IMR-90 (cell line): ENCODE measurements around the gene TRIM27. TPM values are rescaled to one million over a fixed set of nuclear protein-coding genes. Genes with fewer than 3 reads are reported as not detected.

Experiments
- ATAC-seq: fragments of 200-7000 bp; cut with Tn5 transposase; 2 replicates; pipeline ENCODE4 v1.9.1; 2020; ENCODE audit warnings: low read depth, mild to moderate bottlenecking, moderate library complexity
- BruUV-seq: library from RNA; stranded (reverse); fragments of 400-500 nt; replicated peaks from 2 replicates; lab custom pipeline; 2021; lab: Mats Ljungman, UMichigan
- CTCF ChIA-PET: fragments of 300-600 bp; formaldehyde crosslinking; extraction: SDS; loops from one replicate; lab custom pipeline; 2021; ENCODE audit warnings: antibody characterized with exemption; lab: Yijun Ruan, JAX
- POLR2A ChIA-PET: fragments of 300-600 bp; sonication (Branson Sonifier 250); formaldehyde crosslinking; loops from one replicate; lab custom pipeline; 2022; ENCODE audit warnings: antibody characterized with exemption; ENCODE audit not compliant: unreplicated experiment; lab: Charles Lee
- DNase-seq: peaks from one replicate; pipeline ENCODE4 v3.0.0; 2013
- H2AFZ ChIP-seq: replicated peaks from 2 replicates; pipeline ENCODE3; 2013; ENCODE audit warnings: low read length, mild to moderate bottlenecking; ENCODE audit not compliant: poor library complexity
- H2AK5ac ChIP-seq: 2 replicates; pipeline ENCODE4 v1.6.1; 2013; ENCODE audit warnings: low read depth, low read length, inconsistent platforms
- H2AK9ac ChIP-seq: replicated peaks from 2 replicates; pipeline ENCODE3; 2013; ENCODE audit warnings: mild to moderate bottlenecking, low read depth, low read length, moderate library complexity; ENCODE audit not compliant: poor library complexity
- H2BK120ac ChIP-seq: 2 replicates; pipeline ENCODE4 v1.6.1; 2013; ENCODE audit warnings: low read depth, low read length, inconsistent platforms
- H2BK15ac ChIP-seq: 3 replicates; pipeline ENCODE4 v1.6.1; 2013; ENCODE audit warnings: low read depth, low read length, inconsistent platforms
- H2BK20ac ChIP-seq: 2 replicates; pipeline ENCODE4 v1.6.1; 2013; ENCODE audit warnings: low read depth, mild to moderate bottlenecking, inconsistent platforms, low read length, moderate library complexity
- H2BK5ac ChIP-seq: 2 replicates; pipeline ENCODE4 v1.6.1; 2013; ENCODE audit warnings: mild to moderate bottlenecking, low read depth, low read length, inconsistent platforms; ENCODE audit not compliant: poor library complexity, severe bottlenecking
- H3K14ac ChIP-seq: replicated peaks from 2 replicates; pipeline ENCODE4 v1.6.1; 2013; ENCODE audit warnings: low read depth, low read length, inconsistent platforms
- H3K18ac ChIP-seq: 2 replicates; pipeline ENCODE4 v1.6.1; 2013; ENCODE audit warnings: low read depth, low read length, control low read depth
- H3K23ac ChIP-seq: 2 replicates; pipeline ENCODE4 v1.6.1; 2013; ENCODE audit warnings: low read depth, low read length, inconsistent platforms
- H3K27ac ChIP-seq: 2 replicates; pipeline ENCODE4 v1.5.1; 2013; ENCODE audit warnings: mild to moderate bottlenecking, control low read depth, low read length; ENCODE audit not compliant: insufficient read depth
- H3K27me3 ChIP-seq: 2 replicates; pipeline ENCODE4 v1.6.1; 2013; ENCODE audit warnings: low read length; ENCODE audit not compliant: control insufficient read depth, insufficient read depth
- H3K36me3 ChIP-seq: 2 replicates; pipeline ENCODE4 v1.6.1; 2013; ENCODE audit warnings: low read length, mixed read lengths; ENCODE audit not compliant: control insufficient read depth, insufficient read depth
- H3K4ac ChIP-seq: 2 replicates; pipeline ENCODE4 v1.6.1; 2013; ENCODE audit warnings: low read depth, low read length, inconsistent platforms
- H3K4me1 ChIP-seq: 2 replicates; pipeline ENCODE4 v1.6.1; 2013; ENCODE audit warnings: low read length, mixed read lengths; ENCODE audit not compliant: control insufficient read depth, insufficient read depth
- H3K4me2 ChIP-seq: 2 replicates; pipeline ENCODE4 v1.6.1; 2013; ENCODE audit warnings: low read depth, mild to moderate bottlenecking, control low read depth, low read length, moderate library complexity
- H3K4me3 ChIP-seq: 2 replicates; pipeline ENCODE4 v1.5.1; 2013; ENCODE audit warnings: low read depth, mild to moderate bottlenecking, control low read depth, low read length, moderate library complexity; ENCODE audit not compliant: insufficient read depth
- H3K56ac ChIP-seq: 2 replicates; pipeline ENCODE4 v1.6.1; 2013; ENCODE audit warnings: low read length, inconsistent platforms; ENCODE audit not compliant: insufficient read depth; ENCODE audit errors: extremely low read depth
- H3K79me1 ChIP-seq, 2 experiments: 2 replicates each; pipeline ENCODE4 v1.6.1; 2013; ENCODE audit warnings: low read length in 2 of 2, inconsistent platforms in 1 of 2, low read depth in 1 of 2
- H3K9ac ChIP-seq: 2 replicates; pipeline ENCODE4 v1.6.1; 2013; ENCODE audit warnings: low read depth, low read length, control low read depth
- H3K9me1 ChIP-seq: 2 replicates; pipeline ENCODE4 v1.6.1; 2013; ENCODE audit warnings: low read length, inconsistent platforms; ENCODE audit not compliant: insufficient read depth
- H3K9me3 ChIP-seq: 2 replicates; pipeline ENCODE4 v1.6.1; 2013; ENCODE audit warnings: low read length; ENCODE audit not compliant: control insufficient read depth, insufficient read depth
- H4K20me1 ChIP-seq: 2 replicates; pipeline ENCODE4 v1.6.1; 2013; ENCODE audit warnings: low read length, inconsistent platforms; ENCODE audit not compliant: insufficient read depth
- H4K5ac ChIP-seq: 2 replicates; pipeline ENCODE4 v1.6.1; 2013; ENCODE audit warnings: mild to moderate bottlenecking, low read depth, low read length, control low read depth
- H4K8ac ChIP-seq, 2 experiments: 2 replicates each; pipeline ENCODE4 v1.6.1; 2013; ENCODE audit warnings: low read depth in 2 of 2, low read length in 2 of 2, control low read depth in 1 of 2, inconsistent platforms in 1 of 2
- H4K91ac ChIP-seq: 2 replicates; pipeline ENCODE4 v1.6.1; 2013; ENCODE audit warnings: low read depth, low read length, inconsistent platforms; ENCODE audit not compliant: insufficient read depth
- BHLHE40 ChIP-seq: fragments of 150-350 bp; IDR thresholded peaks from 2 replicates; pipeline ENCODE4 v1.6.1; 2016; ENCODE audit warnings: mild to moderate bottlenecking, low read depth, low read length
- CEBPB ChIP-seq: IDR thresholded peaks from 2 replicates; pipeline ENCODE4 v1.6.1; 2012; ENCODE audit warnings: low read depth, low read length, improper control_type of control experiment
- CHD1 ChIP-seq: IDR thresholded peaks from 2 replicates; pipeline ENCODE4 v1.6.1; 2012; ENCODE audit warnings: low read depth, low read length, improper control_type of control experiment
- FOS ChIP-seq: fragments of 150-350 bp; IDR thresholded peaks from 2 replicates; pipeline ENCODE4 v1.6.1; 2016; ENCODE audit warnings: low read depth, low read length
- MAFK ChIP-seq: IDR thresholded peaks from 2 replicates; pipeline ENCODE4 v1.6.1; 2012; ENCODE audit warnings: low read depth, low read length, improper control_type of control experiment
- MAZ ChIP-seq: IDR thresholded peaks from 2 replicates; pipeline ENCODE4 v1.6.1; 2012; ENCODE audit warnings: low read depth, mild to moderate bottlenecking, low read length, improper control_type of control experiment, moderate library complexity, borderline replicate concordance
- MXI1 ChIP-seq: IDR thresholded peaks from 2 replicates; pipeline ENCODE4 v1.6.1; 2012; ENCODE audit warnings: low read depth, mild to moderate bottlenecking, low read length, moderate library complexity, borderline replicate concordance
- NFE2L2 ChIP-seq: fragments of 150-350 bp; IDR thresholded peaks from 2 replicates; pipeline ENCODE4 v1.6.1; 2016; ENCODE audit warnings: low read depth, mild to moderate bottlenecking, low read length
- POLR2A ChIP-seq: IDR thresholded peaks from 2 replicates; pipeline ENCODE4 v1.6.1; 2012; ENCODE audit warnings: mild to moderate bottlenecking, low read depth, low read length
- RAD21 ChIP-seq: IDR thresholded peaks from 2 replicates; pipeline ENCODE4 v1.6.1; 2012; ENCODE audit warnings: low read length, improper control_type of control experiment
- RCOR1 ChIP-seq: IDR thresholded peaks from 2 replicates; pipeline ENCODE4 v1.6.1; 2012; ENCODE audit warnings: mild to moderate bottlenecking, low read length, improper control_type of control experiment; ENCODE audit not compliant: insufficient replicate concordance
- RFX5 ChIP-seq: IDR thresholded peaks from 2 replicates; pipeline ENCODE4 v1.8.0; 2012; ENCODE audit warnings: low read depth, mild to moderate bottlenecking, low read length, moderate library complexity
- SMC3 ChIP-seq: fragments of 150-350 bp; IDR thresholded peaks from 2 replicates; pipeline ENCODE4 v1.6.1; 2016; ENCODE audit warnings: low read depth, mild to moderate bottlenecking, antibody characterized with exemption, low read length, moderate library complexity
- WGBS, 2 experiments: methylation state at CpG; one replicate each; pipeline versions ENCODE4 v1.1.5 to v1.1.7; 2013; ENCODE audit warnings: missing lambda C conversion rate in 2 of 2; ENCODE audit not compliant: insufficient read length in 1 of 2; ENCODE audit errors: extremely low coverage in 2 of 2; 5-methylcytosine and 5-hydroxymethylcytosine counted together
- dilution Hi-C: fragments of 300-500 bp; cut with HindIII; formaldehyde crosslinking; loops from one replicate; pipeline ENCODE4 v1.14.3; 2018; ENCODE audit warnings: low sequenced_read_pairs; ENCODE audit not compliant: unreplicated experiment
- in situ Hi-C: fragments of 300-500 bp; cut with MboI; formaldehyde crosslinking; loops from 3 replicates; pipeline ENCODE4 v1.14.3; 2019; ENCODE audit warnings: low sequenced_read_pairs, inconsistent platforms, mixed read lengths
- intact Hi-C: fragments of 100-400 bp; cut with micrococcal nuclease; formaldehyde crosslinking; loops from 2 replicates; pipeline ENCODE4 v1.10.0; 2022
- polyA plus RNA-seq, 3 experiments: library from polyadenylated mRNA; depleted of rRNA; stranded (reverse); fragments of >200 nt; gene quantifications; 2 replicates each; pipeline ENCODE4 v1.2.3, GENCODE V29; 2012; ENCODE audit warnings: low replicate concordance in 1 of 3
- total RNA-seq: library from RNA; depleted of rRNA; stranded (reverse); fragments of >200 nt; gene quantifications from 2 replicates; pipeline ENCODE4 v1.2.3, GENCODE V29; 2012
- TF ChIP-seq, protein P1 (sequence below): fragments of 150-350 bp; IDR thresholded peaks from 2 replicates; pipeline ENCODE4 v1.6.1; 2016; ENCODE audit warnings: low read depth, mild to moderate bottlenecking, low read length, moderate library complexity, borderline replicate concordance
- TF ChIP-seq, protein P2 (sequence below): conservative IDR thresholded peaks from 2 replicates; pipeline ENCODE4 v1.5.1; 2012; ENCODE audit warnings: mild to moderate bottlenecking, low read depth, low read length, improper control_type of control experiment
- TF ChIP-seq, protein P3 (sequence below): fragments of 150-350 bp; IDR thresholded peaks from 2 replicates; pipeline ENCODE4 v1.6.1; 2017; ENCODE audit warnings: mild to moderate bottlenecking, antibody characterized with exemption, low read length, low read depth

TRIM27 gene
- total and polyA plus RNA-seq, 2 of the 4 experiments (the other 2 are of a cell fraction), result 44.4 to 48.0 TPM

DNA sequence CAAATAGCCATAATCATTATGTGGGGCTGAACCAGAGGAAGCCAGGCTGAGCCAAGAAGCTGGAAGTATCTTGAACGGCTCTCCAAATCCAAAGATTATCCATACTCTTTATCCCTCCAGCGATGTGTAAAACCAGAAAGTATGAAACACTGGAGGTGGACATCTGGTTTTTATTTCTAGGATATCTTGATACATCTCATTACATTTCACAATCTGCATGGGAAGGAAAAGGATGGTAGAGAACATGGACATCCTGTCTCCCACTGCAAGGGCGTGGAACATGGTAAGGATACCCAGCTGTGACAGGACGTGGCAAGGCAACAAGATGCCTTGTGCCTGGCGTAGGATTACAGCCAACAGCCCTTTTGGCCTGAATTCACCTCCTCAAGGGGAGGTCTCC is 20.1 kb downstream of the TRIM27 start:
- H4K5ac ChIP-seq, result no peak overlapping the region
- no peak overlapping the region for H3K23ac ChIP-seq
- POLR2A ChIA-PET, result interaction anchor here (0.5 kb wide), 1 partner anchor 20 kb away, joined by 3 read pairs; the partner anchor contains the start of gene TRIM27
- no peaks in the 10 kb centered on the region for H3K9me3 ChIP-seq
- no peaks in the 10 kb centered on the region; the same call in 1 of the 2 replicates for H3K4me1 ChIP-seq
- H4K91ac ChIP-seq, result no peak overlapping the region
- dilution Hi-C loops, result no loop called here
- CTCF ChIA-PET, result no interaction called here
- in situ Hi-C loops, result no loop called here
- no peak overlapping the region for H3K18ac ChIP-seq
- H3K79me1 ChIP-seq, result peaks cover 22 to 29% of the 10 kb centered on the region in 2 experiments
- peaks cover 2% of the 10 kb centered on the region; the same call in 1 of the 2 replicates for H3K9me1 ChIP-seq
- no peak overlapping the region for H3K27ac ChIP-seq
- H2AK9ac ChIP-seq, result no peak overlapping the region
- H4K20me1 ChIP-seq, result peaks cover 4% of the 10 kb centered on the region; the same call in 1 of the 2 replicates
- H4K8ac ChIP-seq, result no peak overlapping the region
- H3K14ac ChIP-seq, result no peak overlapping the region
- H2BK5ac ChIP-seq, result no peak overlapping the region
- H2BK20ac ChIP-seq, result no peak overlapping the region
- no peak overlapping the region for H3K56ac ChIP-seq
- WGBS, 2 experiments, result no CpG with 5 or more reads among the region's 5 CpGs
- no peak overlapping the region for H3K4me3 ChIP-seq
- H3K4me2 ChIP-seq, result no peak overlapping the region
- H3K36me3 ChIP-seq, result peaks cover 49% of the 10 kb centered on the region
- no peak for ATAC-seq
- no TSS peak for BruUV-seq
- H3K27me3 ChIP-seq, result no peaks in the 10 kb centered on the region
- H2AFZ ChIP-seq, result no peak overlapping the region
- no peak for DNase-seq
- H2BK15ac ChIP-seq, result no peak overlapping the region
- no peak overlapping the region; the same call in 1 of the 2 replicates for H2AK5ac ChIP-seq
- no peak overlapping the region for H2BK120ac ChIP-seq
- H3K9ac ChIP-seq, result no peak overlapping the region
- no peak for TF ChIP-seq RFX5
- TF ChIP-seq, protein P1, sequence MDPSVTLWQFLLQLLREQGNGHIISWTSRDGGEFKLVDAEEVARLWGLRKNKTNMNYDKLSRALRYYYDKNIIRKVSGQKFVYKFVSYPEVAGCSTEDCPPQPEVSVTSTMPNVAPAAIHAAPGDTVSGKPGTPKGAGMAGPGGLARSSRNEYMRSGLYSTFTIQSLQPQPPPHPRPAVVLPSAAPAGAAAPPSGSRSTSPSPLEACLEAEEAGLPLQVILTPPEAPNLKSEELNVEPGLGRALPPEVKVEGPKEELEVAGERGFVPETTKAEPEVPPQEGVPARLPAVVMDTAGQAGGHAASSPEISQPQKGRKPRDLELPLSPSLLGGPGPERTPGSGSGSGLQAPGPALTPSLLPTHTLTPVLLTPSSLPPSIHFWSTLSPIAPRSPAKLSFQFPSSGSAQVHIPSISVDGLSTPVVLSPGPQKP, result no peak
- TF ChIP-seq RCOR1, result no peak
- no peak for TF ChIP-seq CHD1
- no peak for TF ChIP-seq CEBPB
- TF ChIP-seq MAZ, result no peak
- no peak for TF ChIP-seq BHLHE40
- TF ChIP-seq SMC3, result no peak
- TF ChIP-seq, protein P2, sequence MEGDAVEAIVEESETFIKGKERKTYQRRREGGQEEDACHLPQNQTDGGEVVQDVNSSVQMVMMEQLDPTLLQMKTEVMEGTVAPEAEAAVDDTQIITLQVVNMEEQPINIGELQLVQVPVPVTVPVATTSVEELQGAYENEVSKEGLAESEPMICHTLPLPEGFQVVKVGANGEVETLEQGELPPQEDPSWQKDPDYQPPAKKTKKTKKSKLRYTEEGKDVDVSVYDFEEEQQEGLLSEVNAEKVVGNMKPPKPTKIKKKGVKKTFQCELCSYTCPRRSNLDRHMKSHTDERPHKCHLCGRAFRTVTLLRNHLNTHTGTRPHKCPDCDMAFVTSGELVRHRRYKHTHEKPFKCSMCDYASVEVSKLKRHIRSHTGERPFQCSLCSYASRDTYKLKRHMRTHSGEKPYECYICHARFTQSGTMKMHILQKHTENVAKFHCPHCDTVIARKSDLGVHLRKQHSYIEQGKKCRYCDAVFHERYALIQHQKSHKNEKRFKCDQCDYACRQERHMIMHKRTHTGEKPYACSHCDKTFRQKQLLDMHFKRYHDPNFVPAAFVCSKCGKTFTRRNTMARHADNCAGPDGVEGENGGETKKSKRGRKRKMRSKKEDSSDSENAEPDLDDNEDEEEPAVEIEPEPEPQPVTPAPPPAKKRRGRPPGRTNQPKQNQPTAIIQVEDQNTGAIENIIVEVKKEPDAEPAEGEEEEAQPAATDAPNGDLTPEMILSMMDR, result no peak
- no peak for TF ChIP-seq MXI1
- TF ChIP-seq POLR2A, result no peak
- no peak for TF ChIP-seq NFE2L2
- TF ChIP-seq, protein P3, sequence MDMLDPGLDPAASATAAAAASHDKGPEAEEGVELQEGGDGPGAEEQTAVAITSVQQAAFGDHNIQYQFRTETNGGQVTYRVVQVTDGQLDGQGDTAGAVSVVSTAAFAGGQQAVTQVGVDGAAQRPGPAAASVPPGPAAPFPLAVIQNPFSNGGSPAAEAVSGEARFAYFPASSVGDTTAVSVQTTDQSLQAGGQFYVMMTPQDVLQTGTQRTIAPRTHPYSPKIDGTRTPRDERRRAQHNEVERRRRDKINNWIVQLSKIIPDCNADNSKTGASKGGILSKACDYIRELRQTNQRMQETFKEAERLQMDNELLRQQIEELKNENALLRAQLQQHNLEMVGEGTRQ, result no peak
- no peak for TF ChIP-seq FOS
- TF ChIP-seq MAFK, result no peak
- no peak for TF ChIP-seq RAD21
- no peak overlapping the region for H3K4ac ChIP-seq
- intact Hi-C loops, result no loop called here
